Neural cell (in vitro differentiated cells): ENCODE results near the gene OSCP1. TPM values are rescaled to one million over a fixed set of nuclear protein-coding genes. Genes with fewer than 3 reads are reported as not detected.

ENCODE experiments used
- H2AFZ ChIP-seq: fragments of 200-600, 300-800 bp; sonication (generic), shearing (Covaris generic); 2 replicates; pipeline ENCODE4 v1.6.0; 2014; ENCODE audit warnings: low read depth, mild to moderate bottlenecking, antibody characterized with exemption, low read length, moderate library complexity
- H3F3A ChIP-seq: fragments of 200-600 bp; shearing (Covaris generic); 2 replicates; pipeline ENCODE4 v1.6.1; 2016; ENCODE audit warnings: mild to moderate bottlenecking, moderate library complexity, mixed read lengths, antibody characterized with exemption, low read length; ENCODE audit not compliant: insufficient read depth, poor library complexity, severe bottlenecking
- H3K27ac ChIP-seq: fragments of 200-600, 300-800 bp; sonication (generic), shearing (Covaris generic); 2 replicates; pipeline ENCODE4 v1.5.1; 2014; ENCODE audit warnings: mild to moderate bottlenecking, low read length, moderate library complexity
- H3K27me3 ChIP-seq: fragments of 300-800, 200-600 bp; sonication (generic), shearing (Covaris generic); 2 replicates; pipeline ENCODE4 v1.6.0; 2014; ENCODE audit warnings: mild to moderate bottlenecking, low read depth, low read length, moderate library complexity; ENCODE audit not compliant: insufficient read depth
- H3K36me3 ChIP-seq: fragments of 300-800, 200-600 bp; sonication (generic), shearing (Covaris generic); 2 replicates; pipeline ENCODE4 v1.5.1; 2014; ENCODE audit warnings: mild to moderate bottlenecking, antibody characterized with exemption, low read length, moderate library complexity; ENCODE audit not compliant: insufficient read depth
- H3K4me2 ChIP-seq: fragments of 300-800, 200-600 bp; sonication (generic), shearing (Covaris generic); 2 replicates; pipeline ENCODE4 v1.6.0; 2014; ENCODE audit warnings: mild to moderate bottlenecking, low read length
- H3K4me3 ChIP-seq: fragments of 300-800, 200-600 bp; sonication (generic), shearing (Covaris generic); 2 replicates; pipeline ENCODE4 v1.5.1; 2014; ENCODE audit warnings: mild to moderate bottlenecking, low read length, moderate library complexity
- H3K79me2 ChIP-seq: fragments of 200-600 bp; shearing (Covaris generic); replicated peaks from 2 replicates; pipeline ENCODE4 v1.6.0; 2014; ENCODE audit warnings: mild to moderate bottlenecking, low read length, moderate library complexity; ENCODE audit not compliant: insufficient read depth
- H3K9ac ChIP-seq: fragments of 300-800, 200-600 bp; sonication (generic), shearing (Covaris generic); 2 replicates; pipeline ENCODE4 v1.6.1; 2016; ENCODE audit warnings: mild to moderate bottlenecking, low read length, mixed read lengths
- H3K9me2 ChIP-seq: fragments of 200-600 bp; shearing (Covaris generic); 2 replicates; pipeline ENCODE4 v1.6.1; 2016; ENCODE audit warnings: mild to moderate bottlenecking, low read length, mixed read lengths; ENCODE audit not compliant: insufficient read depth
- H3K9me3 ChIP-seq: fragments of 200-600, 300-800 bp; sonication (generic), shearing (Covaris generic); 2 replicates; pipeline ENCODE4 v1.6.1; 2016; ENCODE audit warnings: mild to moderate bottlenecking, mixed run types, low read length, moderate library complexity, mixed read lengths
- H4K20me1 ChIP-seq: fragments of 200-600 bp; shearing (Covaris generic); 2 replicates; pipeline ENCODE4 v1.6.1; 2016; ENCODE audit warnings: mild to moderate bottlenecking, mixed run types; ENCODE audit not compliant: insufficient read depth
- CTCF ChIP-seq: fragments of 450-650 bp; IDR thresholded peaks from 2 replicates; pipeline ENCODE4 v1.5.1; 2014; ENCODE audit warnings: antibody characterized with exemption, mild to moderate bottlenecking, moderate library complexity; ENCODE audit not compliant: poor library complexity, severe bottlenecking
- EP300 ChIP-seq: fragments of 450-650 bp; conservative IDR thresholded peaks from 2 replicates; pipeline ENCODE4 v1.6.1; 2014; ENCODE audit warnings: antibody characterized with exemption, mild to moderate bottlenecking, moderate library complexity; ENCODE audit not compliant: poor library complexity, severe bottlenecking
- EZH2 ChIP-seq: fragments of 200-600, 300-800 bp; shearing (Covaris generic), sonication (generic); IDR thresholded peaks from 2 replicates; pipeline ENCODE4 v1.6.1; 2014; ENCODE audit warnings: antibody characterized with exemption, low read length, borderline replicate concordance, mild to moderate bottlenecking; ENCODE audit not compliant: insufficient read depth, poor library complexity, severe bottlenecking
- MXI1 ChIP-seq: fragments of 450-650 bp; conservative IDR thresholded peaks from 2 replicates; pipeline ENCODE4 v1.6.1; 2014; ENCODE audit warnings: antibody characterized with exemption, mild to moderate bottlenecking; ENCODE audit not compliant: poor library complexity, severe bottlenecking
- POLR2AphosphoS5 ChIP-seq: IDR thresholded peaks from 2 replicates; pipeline ENCODE4 v1.6.1; 2012
- RAD21 ChIP-seq: fragments of 450-650 bp; conservative IDR thresholded peaks from 2 replicates; pipeline ENCODE4 v1.6.1; 2014; ENCODE audit warnings: antibody characterized with exemption, mild to moderate bottlenecking, moderate library complexity
- REST ChIP-seq: IDR thresholded peaks from 2 replicates; pipeline ENCODE4 v1.6.1; 2012; ENCODE audit warnings: borderline replicate concordance
- SMC3 ChIP-seq: fragments of 450-650 bp; conservative IDR thresholded peaks from 2 replicates; pipeline ENCODE4 v1.6.1; 2014; ENCODE audit warnings: antibody characterized with exemption, mild to moderate bottlenecking, moderate library complexity; ENCODE audit not compliant: poor library complexity
- TAF1 ChIP-seq: IDR thresholded peaks from 2 replicates; pipeline ENCODE4 v1.6.1; 2012; ENCODE audit warnings: low read depth
- polyA plus RNA-seq: library from polyadenylated mRNA; depleted of rRNA; stranded (reverse); fragments of >200 nt; gene quantifications from 2 replicates; pipeline ENCODE4 v1.2.3, GENCODE V29; 2014

Gene OSCP1
- polyA plus RNA-seq, 1 donor from 2014 or later = 20.7 TPM

- Histone ChIP-seq H4K20me1 (no peaks in the 10 kb centered on the region), H3K79me2 (peaks cover 7% of the 10 kb centered on the region), H3K36me3 (no peaks in the 10 kb centered on the region), H3K4me2 (no peak overlapping the region), H3K27ac (no peak overlapping the region), H3K9me2 (no peaks in the 10 kb centered on the region), H3K9ac (no peak overlapping the region), H3K4me3 (no peak overlapping the region), H3K27me3 (no peaks in the 10 kb centered on the region), H2AFZ (no peak overlapping the region), H3K9me3 (no peaks in the 10 kb centered on the region), H3F3A (no peaks in the 10 kb centered on the region)
- no peak for TF ChIP-seq TAF1
- no peak for TF ChIP-seq EP300
Measured at GRCh38 chr1:36465731-36466369, 15.6 kb upstream of the OSCP1 start.

- Histone ChIP-seq H2AFZ (peak overlapping the region; percentile 66), H4K20me1 (no peaks in the 10 kb centered on the region), H3F3A (no peaks in the 10 kb centered on the region), H3K27me3 (no peaks in the 10 kb centered on the region), H3K9me2 (no peaks in the 10 kb centered on the region), H3K36me3 (no peaks in the 10 kb centered on the region), H3K9me3 (no peaks in the 10 kb centered on the region), H3K4me3 (peak overlapping the region; percentile 83), H3K27ac (peak overlapping the region; percentile 86), H3K4me2 (peak overlapping the region; percentile 71), H3K79me2 (peaks cover 7% of the 10 kb centered on the region), H3K9ac (peak overlapping the region; percentile 76)
- TF ChIP-seq TAF1 = no peak
- TF ChIP-seq POLR2AphosphoS5 = no peak
- TF ChIP-seq CTCF = no peak
- no peak for TF ChIP-seq SMC3
Measured at GRCh38 chr1:36464605-36465393, 14.5 kb upstream of the OSCP1 start.

- Histone ChIP-seq H3K4me3 (peak within 1 kb of the TSS; percentile 83), H3K36me3 (no peaks in the 10 kb centered on the region), H3K9ac (peak within 1 kb of the TSS; percentile 76), H2AFZ (peak within 1 kb of the TSS; percentile 71), H3K27ac (peak within 1 kb of the TSS; percentile 86), H3K9me3 (no peaks in the 10 kb centered on the region), H4K20me1 (no peaks in the 10 kb centered on the region), H3K4me2 (peak within 1 kb of the TSS; percentile 94), H3K9me2 (no peaks in the 10 kb centered on the region), H3K27me3 (no peaks in the 10 kb centered on the region), H3K79me2 (peaks cover 7% of the 10 kb centered on the region), H3F3A (no peaks in the 10 kb centered on the region)
- peak; percentile 98 for TF ChIP-seq POLR2AphosphoS5
- TF ChIP-seq EZH2 = no peak
- no peak for TF ChIP-seq CTCF
- TF ChIP-seq REST = peak; percentile 86
- TF ChIP-seq EP300 = peak; percentile 86
- peak; percentile 99 for TF ChIP-seq MXI1
- TF ChIP-seq TAF1 = peak; percentile 67
- peak; percentile 14 for TF ChIP-seq SMC3
- TF ChIP-seq RAD21 = peak; percentile 31
Measured at GRCh38 chr1:36463803-36464604, 13.8 kb upstream of the OSCP1 start, which contains the start of gene MRPS15. Gene MRPS15, minus strand, starts transcription at chr1:36464384. Its CDS starts 109 bp downstream, at chr1:36464275.
